ENCODE measurements around the gene FUT8. TPM values are rescaled to one million over a fixed set of nuclear protein-coding genes. Genes with fewer than 3 reads are reported as not detected.

The FUT8 gene
- total and polyA plus RNA-seq, 4 donors: 1.1 to 14.1 (median 4.0) TPM

DNA sequence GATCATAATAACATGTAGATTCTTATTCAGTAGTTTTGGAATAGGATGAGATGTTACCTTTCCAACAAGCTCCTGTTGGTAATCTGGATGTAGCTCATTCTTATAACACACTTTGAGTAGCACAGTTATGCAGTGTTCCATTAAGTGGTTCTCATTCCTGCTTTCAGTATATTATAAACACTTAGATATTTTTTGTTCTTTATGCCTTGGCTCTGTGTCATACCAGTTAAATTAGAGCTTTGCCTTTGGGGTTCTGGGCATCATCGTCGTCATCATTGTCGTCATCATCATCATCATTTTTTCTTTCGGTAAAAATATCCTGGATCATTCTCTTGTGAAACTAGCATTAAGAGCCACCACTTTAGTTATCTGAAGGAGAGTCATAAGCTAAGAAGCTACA, 87.5 kb downstream of the FUT8 start:
- WGBS: 96% methylated on average over 4 of the region's 4 CpGs
- Histone ChIP-seq H3K36me3 (ENCODE audit: control insufficient read depth in 4 of 4, insufficient read depth in 3 of 4, low read depth in 1 of 4, low read length in 3 of 4) (no peaks in the 10 kb centered on the region), H3K9me3 (ENCODE audit: control insufficient read depth in 4 of 4, low read length in 3 of 4) (no peaks in the 10 kb centered on the region), H3K9ac (ENCODE audit: low read depth in 1 of 2, low read length in 2 of 2) (no peak overlapping the region), H3K4me1 (ENCODE audit: control insufficient read depth in 4 of 4, insufficient read depth in 4 of 4, low read length in 3 of 4) (no peaks in the 10 kb centered on the region), H3K27me3 (ENCODE audit: control insufficient read depth in 4 of 4, insufficient read depth in 4 of 4, low read length in 3 of 4) (no peaks in the 10 kb centered on the region), H3K4me3 (ENCODE audit: low read depth in 1 of 3, low read length in 3 of 3) (no peak overlapping the region), H3K27ac (ENCODE audit: low read depth in 1 of 2, low read length in 2 of 2) (no peak overlapping the region)
- no peak for TF ChIP-seq TAF1 (conservative IDR thresholded peaks at IDR 0.05)
- no peak for TF ChIP-seq RAD21 (IDR thresholded peaks at IDR 0.05)
- TF ChIP-seq NR2F2 (IDR thresholded peaks at IDR 0.05): no peak
- TF ChIP-seq YY1 (IDR thresholded peaks at IDR 0.05): no peak
- no peak for TF ChIP-seq SP1 (IDR thresholded peaks at IDR 0.05)
- TF ChIP-seq RXRA (IDR thresholded peaks at IDR 0.05): no peak
- no peak for DNase-seq (ENCODE audit: low spot score)

DNA sequence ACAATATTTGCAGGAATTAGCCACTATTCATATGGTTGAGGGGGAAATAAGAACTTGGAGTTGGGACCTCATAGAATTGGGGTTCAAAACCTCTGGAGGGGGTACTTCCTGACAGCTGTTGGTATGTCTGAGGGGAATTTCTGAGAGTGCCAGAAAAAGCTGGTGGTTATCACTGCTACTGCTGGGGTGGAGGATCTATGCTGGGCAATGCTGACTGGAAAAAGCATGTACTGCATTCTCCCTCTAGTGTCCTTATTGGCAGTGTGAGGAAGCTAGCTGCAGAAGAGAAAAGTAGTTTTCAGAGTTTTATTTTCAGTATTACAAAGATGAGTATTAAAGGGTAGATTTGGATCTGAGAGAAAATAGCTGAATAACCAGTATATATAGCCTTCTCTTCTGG, 88.8 kb downstream of the FUT8 start:
- no peak for TF ChIP-seq RAD21 (IDR thresholded peaks at IDR 0.05)
- TF ChIP-seq, protein P1, sequence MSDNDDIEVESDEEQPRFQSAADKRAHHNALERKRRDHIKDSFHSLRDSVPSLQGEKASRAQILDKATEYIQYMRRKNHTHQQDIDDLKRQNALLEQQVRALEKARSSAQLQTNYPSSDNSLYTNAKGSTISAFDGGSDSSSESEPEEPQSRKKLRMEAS (IDR thresholded peaks at IDR 0.05): no peak
- TF ChIP-seq FOXA2 (IDR thresholded peaks at IDR 0.05): no peak
- TF ChIP-seq, protein P2, sequence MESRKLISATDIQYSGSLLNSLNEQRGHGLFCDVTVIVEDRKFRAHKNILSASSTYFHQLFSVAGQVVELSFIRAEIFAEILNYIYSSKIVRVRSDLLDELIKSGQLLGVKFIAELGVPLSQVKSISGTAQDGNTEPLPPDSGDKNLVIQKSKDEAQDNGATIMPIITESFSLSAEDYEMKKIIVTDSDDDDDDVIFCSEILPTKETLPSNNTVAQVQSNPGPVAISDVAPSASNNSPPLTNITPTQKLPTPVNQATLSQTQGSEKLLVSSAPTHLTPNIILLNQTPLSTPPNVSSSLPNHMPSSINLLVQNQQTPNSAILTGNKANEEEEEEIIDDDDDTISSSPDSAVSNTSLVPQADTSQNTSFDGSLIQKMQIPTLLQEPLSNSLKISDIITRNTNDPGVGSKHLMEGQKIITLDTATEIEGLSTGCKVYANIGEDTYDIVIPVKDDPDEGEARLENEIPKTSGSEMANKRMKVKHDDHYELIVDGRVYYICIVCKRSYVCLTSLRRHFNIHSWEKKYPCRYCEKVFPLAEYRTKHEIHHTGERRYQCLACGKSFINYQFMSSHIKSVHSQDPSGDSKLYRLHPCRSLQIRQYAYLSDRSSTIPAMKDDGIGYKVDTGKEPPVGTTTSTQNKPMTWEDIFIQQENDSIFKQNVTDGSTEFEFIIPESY (IDR thresholded peaks at IDR 0.05): no peak
- no peak for TF ChIP-seq JUND (IDR thresholded peaks at IDR 0.05)
- no peak for TF ChIP-seq HNF4G (IDR thresholded peaks at IDR 0.05)
- no peak for TF ChIP-seq RXRA (IDR thresholded peaks at IDR 0.05)
- no peak for TF ChIP-seq EGR1 (IDR thresholded peaks at IDR 0.05; ENCODE audit: low read depth in 2 of 2)
- TF ChIP-seq TAF1 (conservative IDR thresholded peaks at IDR 0.05): no peak
- TF ChIP-seq NR2F2 (IDR thresholded peaks at IDR 0.05): no peak
- no peak for TF ChIP-seq YY1 (IDR thresholded peaks at IDR 0.05)
- Histone ChIP-seq H3K27me3 (ENCODE audit: control insufficient read depth in 4 of 4, insufficient read depth in 4 of 4, low read length in 3 of 4) (no peaks in the 10 kb centered on the region), H3K9me3 (ENCODE audit: control insufficient read depth in 4 of 4, low read length in 3 of 4) (no peaks in the 10 kb centered on the region), H3K4me1 (ENCODE audit: control insufficient read depth in 4 of 4, insufficient read depth in 4 of 4, low read length in 3 of 4) (no peaks in the 10 kb centered on the region), H3K36me3 (ENCODE audit: control insufficient read depth in 4 of 4, insufficient read depth in 3 of 4, low read depth in 1 of 4, low read length in 3 of 4) (no peaks in the 10 kb centered on the region), H3K9ac (ENCODE audit: low read depth in 1 of 2, low read length in 2 of 2) (no peak overlapping the region), H3K27ac (ENCODE audit: low read depth in 1 of 2, low read length in 2 of 2) (no peak overlapping the region), H3K4me3 (ENCODE audit: low read depth in 1 of 3, low read length in 3 of 3) (no peak overlapping the region)
- DNase-seq (ENCODE audit: low spot score): no peak

GRCh38 chr14:65502676-65503124, 90.2 kb downstream of the FUT8 start:
- Histone ChIP-seq H3K9me3 (ENCODE audit: control insufficient read depth in 4 of 4, low read length in 3 of 4) (peaks cover 0 to 2% (median 0%) of the 10 kb centered on the region in 4 donors), H3K4me3 (ENCODE audit: low read depth in 1 of 3, low read length in 3 of 3) (no peak overlapping the region), H3K36me3 (ENCODE audit: control insufficient read depth in 4 of 4, insufficient read depth in 3 of 4, low read depth in 1 of 4, low read length in 3 of 4) (no peaks in the 10 kb centered on the region), H3K27me3 (ENCODE audit: control insufficient read depth in 4 of 4, insufficient read depth in 4 of 4, low read length in 3 of 4) (no peaks in the 10 kb centered on the region), H3K4me1 (ENCODE audit: control insufficient read depth in 4 of 4, insufficient read depth in 4 of 4, low read length in 3 of 4) (no peaks in the 10 kb centered on the region), H3K27ac (ENCODE audit: low read depth in 1 of 2, low read length in 2 of 2) (no peak overlapping the region), H3K9ac (ENCODE audit: low read depth in 1 of 2, low read length in 2 of 2) (no peak overlapping the region)
- 77% methylated on average over 1 of the region's 1 CpG for WGBS
- DNase-seq (ENCODE audit: low spot score): no peak
- TF ChIP-seq, protein P2 (IDR thresholded peaks at IDR 0.05): no peak

Measured in liver (tissue), 9 donors.